HepG2 (cell line): ENCODE data around the gene CCL7. TPM values are rescaled to one million over a fixed set of nuclear protein-coding genes. Genes with fewer than 3 reads are reported as not detected.

Experiments
- ATAC-seq: fragments of 200-7000 bp; cut with Tn5 transposase; 3 replicates; pipeline ENCODE4 v1.9.1; 2020; ENCODE audit warnings: mild to moderate bottlenecking, moderate library complexity
- BruUV-seq: library from RNA; stranded (reverse); fragments of 400-500 nt; replicated peaks from 2 replicates; lab custom pipeline; 2021; lab: Mats Ljungman, UMichigan
- CTCF ChIA-PET: fragments of 300-600 bp; formaldehyde crosslinking; extraction: SDS; loops from one replicate; lab custom pipeline; 2021; ENCODE audit warnings: low total read pairs, inconsistent platforms, low intra/inter-chr PET ratio; lab: Yijun Ruan, JAX
- POLR2A ChIA-PET: fragments of 350-600 bp; sonication (Branson Sonifier 250); formaldehyde crosslinking; loops from one replicate; lab custom pipeline; 2020; ENCODE audit warnings: antibody characterized with exemption, inconsistent platforms; lab: Yijun Ruan, JAX
- DNase-seq: peaks from one replicate; pipeline ENCODE4 v3.0.0-alpha.2; 2015; ENCODE audit warnings: low spot score
- FAIRE-seq: peaks from 3 replicates; lab custom pipeline; 2011; peaks lifted over from hg19 to GRCh38; lab: Jason Lieb, UNC
- H2AFZ ChIP-seq: one replicate; pipeline ENCODE4 v1.6.1; 2011; ENCODE audit warnings: low read length, inconsistent platforms
- H3K27ac ChIP-seq: fragments of 300-600 bp; 3 replicates; pipeline ENCODE4 v1.8.0; 2011; ENCODE audit warnings: mixed run types, mild to moderate bottlenecking, mixed read lengths, low read length, inconsistent platforms; ENCODE audit not compliant: insufficient read depth; ENCODE audit errors: extremely low read length
- H3K27me3 ChIP-seq, 2 experiments: fragments of 200-600 bp in 1 of 2; 2 replicates in 1 of 2; 3 replicates in 1 of 2; pipeline versions ENCODE4 v1.6.0 to v1.8.0; 2011; ENCODE audit warnings: low read length in 2 of 2, mild to moderate bottlenecking in 2 of 2, moderate library complexity in 2 of 2, inconsistent platforms in 1 of 2; ENCODE audit not compliant: insufficient read depth in 2 of 2, control insufficient read depth in 1 of 2
- H3K36me3 ChIP-seq, 2 experiments: fragments of 200-600 bp in 1 of 2; replicated peaks in 1 of 2; 2 replicates in 1 of 2; 3 replicates in 1 of 2; pipeline versions ENCODE4 v1.5.1 to v1.8.0; 2011; ENCODE audit warnings: low read length in 2 of 2, inconsistent platforms in 1 of 2; ENCODE audit not compliant: insufficient read depth in 2 of 2, control insufficient read depth in 1 of 2
- H3K4me1 ChIP-seq: 2 replicates; pipeline ENCODE4 v1.5.1; 2012; ENCODE audit warnings: low read length, inconsistent platforms; ENCODE audit not compliant: insufficient read depth
- H3K4me2 ChIP-seq: 2 replicates; pipeline ENCODE4 v1.6.0; 2011; ENCODE audit warnings: low read depth, low read length, inconsistent platforms
- H3K4me3 ChIP-seq, 3 experiments: fragments of 200-600 bp in 1 of 3; sonication (generic), shearing (Covaris generic) in 1 of 3; replicated peaks in 1 of 3; 2 replicates each; pipeline ENCODE4 v1.5.1; 2011 to 2016; ENCODE audit warnings: low read length in 3 of 3, inconsistent platforms in 2 of 3, low read depth in 2 of 3, mild to moderate bottlenecking in 2 of 3, control low read depth in 1 of 3, mixed read lengths in 1 of 3; ENCODE audit not compliant: insufficient read depth in 1 of 3
- H3K79me2 ChIP-seq: one replicate; pipeline ENCODE4 v1.6.1; 2011; ENCODE audit warnings: low read length, inconsistent platforms; ENCODE audit not compliant: insufficient read depth
- H3K9ac ChIP-seq: 2 replicates; pipeline ENCODE4 v1.6.0; 2011; ENCODE audit warnings: mild to moderate bottlenecking, low read depth, low read length, inconsistent platforms; ENCODE audit not compliant: insufficient read depth
- H3K9me3 ChIP-seq: 2 replicates; pipeline ENCODE4 v1.5.1; 2012; ENCODE audit warnings: mild to moderate bottlenecking, low read length
- H4K20me1 ChIP-seq: 2 replicates; pipeline ENCODE4 v1.6.0; 2011; ENCODE audit warnings: inconsistent platforms, mild to moderate bottlenecking, low read length, moderate library complexity; ENCODE audit not compliant: insufficient read depth
- EEA1 ChIP-seq: sonication (generic); formaldehyde crosslinking; IDR thresholded peaks from 2 replicates; pipeline ENCODE4 v1.5.1; 2020; ENCODE audit warnings: mild to moderate bottlenecking, missing genetic modification reagents, borderline replicate concordance
- FOSL1 ChIP-seq: sonication (generic); formaldehyde crosslinking; IDR thresholded peaks from 2 replicates; pipeline ENCODE4 v1.9.0; 2021; ENCODE audit warnings: missing genetic modification reagents, borderline replicate concordance
- GPN1 ChIP-seq: sonication (generic); formaldehyde crosslinking; IDR thresholded peaks from 2 replicates; pipeline ENCODE4 v1.5.1; 2020; ENCODE audit warnings: missing genetic modification reagents, borderline replicate concordance
- GTF2F1 ChIP-seq: fragments of 150-350 bp; IDR thresholded peaks from 2 replicates; pipeline ENCODE4 v1.6.1; 2014; ENCODE audit warnings: low read length
- NR3C1 ChIP-seq: sonication (generic); formaldehyde crosslinking; IDR thresholded peaks from 2 replicates; pipeline ENCODE4 v1.4.0; 2020; ENCODE audit warnings: missing genetic modification reagents
- PAWR ChIP-seq: sonication (generic); formaldehyde crosslinking; IDR thresholded peaks from 2 replicates; pipeline ENCODE4 v1.4.0; 2020; ENCODE audit warnings: missing genetic modification reagents, mild to moderate bottlenecking, borderline replicate concordance
- SPEN ChIP-seq: sonication (generic); formaldehyde crosslinking; IDR thresholded peaks from 2 replicates; pipeline ENCODE4 v1.5.1; 2020; ENCODE audit warnings: low read depth, mild to moderate bottlenecking, missing genetic modification reagents
- TMF1 ChIP-seq: sonication (generic); formaldehyde crosslinking; IDR thresholded peaks from 2 replicates; pipeline ENCODE4 v1.8.1; 2022; ENCODE audit warnings: low read depth, missing genetic modification reagents
- ZNF207 ChIP-seq: fragments of 450-650 bp; IDR thresholded peaks from 2 replicates; pipeline ENCODE4 v1.6.1; 2016; ENCODE audit warnings: antibody characterized with exemption, borderline replicate concordance
- ZNF792 ChIP-seq: IDR thresholded peaks from 2 replicates; pipeline ENCODE4 v1.6.1; 2016
- WGBS: methylation state at CpG from one replicate; pipeline ENCODE4 v1.1.6; 2017; ENCODE audit warnings: low lambda C conversion rate; 5-methylcytosine and 5-hydroxymethylcytosine counted together
- in situ Hi-C: cut with HindIII; loops from 2 replicates; pipeline ENCODE4 v1.10.0; 2017; ENCODE audit warnings: low pct_unique_long_range_greater_than_20kb; ENCODE audit not compliant: extremely low pct_ligation_motif_present
- intact Hi-C: fragments of 100-400 bp; cut with micrococcal nuclease; formaldehyde crosslinking; loops from one replicate; pipeline ENCODE4 v1.10.0; 2022; ENCODE audit not compliant: unreplicated experiment
- polyA plus RNA-seq, 8 experiments: library from polyadenylated mRNA; depleted of rRNA in 3 of 8; stranded (reverse) in 7 of 8; unstranded in 1 of 8; fragments of >200 nt; fragmentation: Illumina TruSeq in 4 of 8; extraction: Trizol in 4 of 8; gene quantifications; 2 replicates each; pipeline versions ENCODE4 v1.2.1 to v1.2.3, GENCODE V29; 2011 to 2016; ENCODE audit warnings: low read depth in 4 of 8, missing spikeins in 1 of 8, mixed read lengths in 1 of 8; ENCODE audit not compliant: insufficient read depth in 1 of 8
- total RNA-seq, 5 experiments: library from RNA; depleted of rRNA; stranded (reverse); fragments of >200 nt; fragmentation: Illumina TruSeq; extraction: Trizol; gene quantifications; 2 replicates each; pipeline ENCODE4 v1.2.3, GENCODE V29; 2016; ENCODE audit warnings: low read depth in 1 of 5
- TF ChIP-seq, protein P1 (sequence below): sonication (generic); formaldehyde crosslinking; IDR thresholded peaks from 2 replicates; pipeline ENCODE4 v1.8.0; 2022; ENCODE audit warnings: missing genetic modification reagents, mild to moderate bottlenecking, moderate library complexity, borderline replicate concordance
- TF ChIP-seq, protein P2 (sequence below): sonication (generic); formaldehyde crosslinking; IDR thresholded peaks from 2 replicates; pipeline ENCODE4 v1.5.0; 2020; ENCODE audit warnings: mild to moderate bottlenecking, missing genetic modification reagents
- TF ChIP-seq, protein P3 (sequence below): fragments of 450-650 bp; IDR thresholded peaks from 2 replicates; pipeline ENCODE4 v1.6.1; 2017
- TF ChIP-seq, protein P4 (sequence below): sonication (generic); formaldehyde crosslinking; IDR thresholded peaks from 2 replicates; pipeline ENCODE4 v1.5.0; 2020; ENCODE audit warnings: missing genetic modification reagents

CCL7 gene
- total and polyA plus RNA-seq, 2 of the 13 experiments (the other 11 are each of a cell fraction or from before 2014, with no cell fraction given): not detected

DNA sequence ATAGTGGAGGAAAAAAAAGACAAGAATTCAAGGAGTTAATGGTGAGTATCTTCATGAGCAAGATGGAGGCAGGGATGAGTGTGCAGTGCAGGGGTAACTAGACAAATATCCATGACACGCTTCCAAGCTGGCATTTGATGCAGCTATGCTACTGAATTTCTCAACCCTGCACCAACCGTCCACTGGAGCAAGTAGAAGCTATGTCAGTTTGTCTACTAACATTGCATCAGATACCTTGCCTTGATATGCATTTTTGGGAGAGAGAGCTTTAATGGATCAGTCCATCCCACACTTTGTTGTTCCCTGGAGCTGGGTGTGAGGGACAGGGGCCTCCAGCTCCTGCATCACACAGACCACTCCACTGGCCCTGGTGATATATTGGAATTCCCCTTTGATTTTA, 32.0 kb downstream of the CCL7 start (continued):
- TF ChIP-seq, protein P1, sequence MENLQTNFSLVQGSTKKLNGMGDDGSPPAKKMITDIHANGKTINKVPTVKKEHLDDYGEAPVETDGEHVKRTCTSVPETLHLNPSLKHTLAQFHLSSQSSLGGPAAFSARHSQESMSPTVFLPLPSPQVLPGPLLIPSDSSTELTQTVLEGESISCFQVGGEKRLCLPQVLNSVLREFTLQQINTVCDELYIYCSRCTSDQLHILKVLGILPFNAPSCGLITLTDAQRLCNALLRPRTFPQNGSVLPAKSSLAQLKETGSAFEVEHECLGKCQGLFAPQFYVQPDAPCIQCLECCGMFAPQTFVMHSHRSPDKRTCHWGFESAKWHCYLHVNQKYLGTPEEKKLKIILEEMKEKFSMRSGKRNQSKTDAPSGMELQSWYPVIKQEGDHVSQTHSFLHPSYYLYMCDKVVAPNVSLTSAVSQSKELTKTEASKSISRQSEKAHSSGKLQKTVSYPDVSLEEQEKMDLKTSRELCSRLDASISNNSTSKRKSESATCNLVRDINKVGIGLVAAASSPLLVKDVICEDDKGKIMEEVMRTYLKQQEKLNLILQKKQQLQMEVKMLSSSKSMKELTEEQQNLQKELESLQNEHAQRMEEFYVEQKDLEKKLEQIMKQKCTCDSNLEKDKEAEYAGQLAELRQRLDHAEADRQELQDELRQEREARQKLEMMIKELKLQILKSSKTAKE (CRISPR knock-in tag): no peak
- TF ChIP-seq EEA1 (no peak), NR3C1 (CRISPR knock-in tag) (no peak), ZNF207 (no peak), SPEN (no peak), TMF1 (CRISPR knock-in tag) (no peak), FOSL1 (CRISPR knock-in tag) (no peak), ZNF792 (no peak)
- TF ChIP-seq, protein P2, sequence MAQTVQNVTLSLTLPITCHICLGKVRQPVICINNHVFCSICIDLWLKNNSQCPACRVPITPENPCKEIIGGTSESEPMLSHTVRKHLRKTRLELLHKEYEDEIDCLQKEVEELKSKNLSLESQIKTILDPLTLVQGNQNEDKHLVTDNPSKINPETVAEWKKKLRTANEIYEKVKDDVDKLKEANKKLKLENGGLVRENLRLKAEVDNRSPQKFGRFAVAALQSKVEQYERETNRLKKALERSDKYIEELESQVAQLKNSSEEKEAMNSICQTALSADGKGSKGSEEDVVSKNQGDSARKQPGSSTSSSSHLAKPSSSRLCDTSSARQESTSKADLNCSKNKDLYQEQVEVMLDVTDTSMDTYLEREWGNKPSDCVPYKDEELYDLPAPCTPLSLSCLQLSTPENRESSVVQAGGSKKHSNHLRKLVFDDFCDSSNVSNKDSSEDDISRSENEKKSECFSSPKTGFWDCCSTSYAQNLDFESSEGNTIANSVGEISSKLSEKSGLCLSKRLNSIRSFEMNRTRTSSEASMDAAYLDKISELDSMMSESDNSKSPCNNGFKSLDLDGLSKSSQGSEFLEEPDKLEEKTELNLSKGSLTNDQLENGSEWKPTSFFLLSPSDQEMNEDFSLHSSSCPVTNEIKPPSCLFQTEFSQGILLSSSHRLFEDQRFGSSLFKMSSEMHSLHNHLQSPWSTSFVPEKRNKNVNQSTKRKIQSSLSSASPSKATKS (CRISPR knock-in tag): no peak

DNA sequence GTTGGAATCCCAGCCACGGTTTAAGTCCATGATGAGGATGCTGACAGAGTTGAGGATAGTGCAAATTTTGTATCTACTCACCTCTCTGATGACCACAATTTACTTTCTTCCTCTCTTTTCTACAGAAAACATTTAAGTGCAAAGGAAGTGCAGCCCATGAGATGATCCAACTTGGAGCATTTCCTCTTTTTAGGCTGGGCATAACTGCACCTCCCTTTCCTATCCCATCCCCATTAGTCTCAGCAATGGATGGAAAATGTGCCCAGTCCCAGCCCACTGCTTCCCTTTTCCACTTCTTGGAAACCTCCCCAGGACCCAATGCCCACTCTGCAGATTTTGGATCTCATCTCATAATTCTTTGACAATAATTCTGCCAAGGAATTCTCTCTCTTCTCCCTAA, 32.6 kb downstream of the CCL7 start:
- no peaks in the 10 kb centered on the region for H3K9me3 ChIP-seq
- H3K4me3 ChIP-seq: no peak overlapping the region
- POLR2A ChIA-PET: no interaction called here
- no peak overlapping the region for H3K4me2 ChIP-seq
- ATAC-seq (no peak), DNase-seq (no peak), FAIRE-seq (no peak)
- H4K20me1 ChIP-seq: no peaks in the 10 kb centered on the region
- H2AFZ ChIP-seq: no peak overlapping the region
- no peaks in the 10 kb centered on the region for H3K36me3 ChIP-seq
- H3K79me2 ChIP-seq: no peaks in the 10 kb centered on the region
- H3K27me3 ChIP-seq: no peaks in the 10 kb centered on the region
- CTCF ChIA-PET: no interaction called here
- no peak overlapping the region for H3K9ac ChIP-seq
- BruUV-seq: no TSS peak
- WGBS: 0% methylated on average over 1 of the region's 1 CpG
- intact Hi-C loops (no loop called here), in situ Hi-C loops (no loop called here)
- H3K27ac ChIP-seq: no peak overlapping the region
- no peaks in the 10 kb centered on the region for H3K4me1 ChIP-seq
- TF ChIP-seq GTF2F1 (no peak), GPN1 (CRISPR knock-in tag) (no peak), PAWR (no peak)
- TF ChIP-seq, protein P3, sequence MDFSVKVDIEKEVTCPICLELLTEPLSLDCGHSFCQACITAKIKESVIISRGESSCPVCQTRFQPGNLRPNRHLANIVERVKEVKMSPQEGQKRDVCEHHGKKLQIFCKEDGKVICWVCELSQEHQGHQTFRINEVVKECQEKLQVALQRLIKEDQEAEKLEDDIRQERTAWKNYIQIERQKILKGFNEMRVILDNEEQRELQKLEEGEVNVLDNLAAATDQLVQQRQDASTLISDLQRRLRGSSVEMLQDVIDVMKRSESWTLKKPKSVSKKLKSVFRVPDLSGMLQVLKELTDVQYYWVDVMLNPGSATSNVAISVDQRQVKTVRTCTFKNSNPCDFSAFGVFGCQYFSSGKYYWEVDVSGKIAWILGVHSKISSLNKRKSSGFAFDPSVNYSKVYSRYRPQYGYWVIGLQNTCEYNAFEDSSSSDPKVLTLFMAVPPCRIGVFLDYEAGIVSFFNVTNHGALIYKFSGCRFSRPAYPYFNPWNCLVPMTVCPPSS: no peak
- TF ChIP-seq, protein P4, sequence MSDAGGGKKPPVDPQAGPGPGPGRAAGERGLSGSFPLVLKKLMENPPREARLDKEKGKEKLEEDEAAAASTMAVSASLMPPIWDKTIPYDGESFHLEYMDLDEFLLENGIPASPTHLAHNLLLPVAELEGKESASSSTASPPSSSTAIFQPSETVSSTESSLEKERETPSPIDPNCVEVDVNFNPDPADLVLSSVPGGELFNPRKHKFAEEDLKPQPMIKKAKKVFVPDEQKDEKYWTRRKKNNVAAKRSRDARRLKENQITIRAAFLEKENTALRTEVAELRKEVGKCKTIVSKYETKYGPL (CRISPR knock-in tag): no peak
